Measurements from ENCODE around the gene BSN.
A peak's percentile ranks its signal among the peaks of the same experiment; 100 is the strongest.

BSN gene

GRCh38 chr3:49717959-49718857, 163.9 kb downstream of the BSN start:
- ChIA-PET CTCF (interaction anchor here (1.1 to 1.6 kb wide), 8 partner anchors 8 to 179 kb away, joined by 3 to 14 read pairs (median 4); partner anchors contain the start of gene INKA1), POLR2A (no interaction called here)
- no peak for TF ChIP-seq CTCF (IDR thresholded peaks at IDR 0.05; ENCODE audit: insufficient read depth, low read length, missing control alignments)
- no peak for DNase-seq (ENCODE audit: low read depth, low spot score)
- no peak overlapping the region for H3K4me3 ChIP-seq (ENCODE audit: low read depth, low read length)

GRCh38 chr3:49718858-49719213, 164.6 kb downstream of the BSN start:
- ChIA-PET CTCF (interaction anchor here (1.2 to 1.6 kb wide), 6 partner anchors 9 to 122 kb away, joined by 3 to 14 read pairs (median 4); partner anchors contain the start of gene INKA1), POLR2A (no interaction called here)
- peak overlapping the region; percentile 62 for H3K4me3 ChIP-seq (ENCODE audit: low read depth, low read length)
- no peak for DNase-seq (ENCODE audit: low read depth, low spot score)
- TF ChIP-seq CTCF (IDR thresholded peaks at IDR 0.05; ENCODE audit: insufficient read depth, low read length, missing control alignments): no peak

GRCh38 chr3:49719214-49719884, 165.1 kb downstream of the BSN start, which contains the start of gene AMIGO3:
Gene AMIGO3, minus strand, starts transcription at chr3:49719684. Its CDS starts 219 bp downstream, at chr3:49719465.
- ChIA-PET POLR2A (no interaction called here), CTCF (interaction anchor here (0.7 to 2.6 kb wide), 7 partner anchors 9 to 122 kb away, joined by 3 to 21 read pairs (median 4); no protein-coding TSS in a partner anchor)
- H3K4me3 ChIP-seq (ENCODE audit: low read depth, low read length): peak within 1 kb of the TSS; percentile 62
- DNase-seq (ENCODE audit: low read depth, low spot score): peak; percentile 42
- TF ChIP-seq CTCF (IDR thresholded peaks at IDR 0.05; ENCODE audit: insufficient read depth, low read length, missing control alignments): peak; percentile 82

All from AG04449 (cell line).